Measurements from ENCODE around the gene ASPG.
"Not testable (repeated sequence)": the region's sequence is repeated elsewhere in the genome, so short reads cannot be mapped to it uniquely, and the experiment has no call there.

Gene ASPG

GRCh38 chr14:104149617-104150135, 64.2 kb downstream of the ASPG start:
- DNase-seq = peak; percentile 31

- DNase-seq = peak; percentile 32
Measured at GRCh38 chr14:104150136-104151025, 64.9 kb downstream of the ASPG start.

- no peak for DNase-seq
Measured at GRCh38 chr14:104151026-104151381, 65.5 kb downstream of the ASPG start.

GRCh38 chr14:104151566-104152245, 66.2 kb downstream of the ASPG start:
- DNase-seq = no peak

GRCh38 chr14:104152246-104152575, 66.7 kb downstream of the ASPG start:
- DNase-seq = no peak

- no peak for DNase-seq
Measured at GRCh38 chr14:104152686-104153393, 67.3 kb downstream of the ASPG start.

- not testable (repeated sequence) for DNase-seq
Measured at GRCh38 chr14:104153394-104153755, 67.9 kb downstream of the ASPG start.

- DNase-seq = no peak
Measured at GRCh38 chr14:104154246-104154645, 68.7 kb downstream of the ASPG start.

GRCh38 chr14:104155513-104155912, 70.0 kb downstream of the ASPG start:
- no peak for DNase-seq

- no peak for DNase-seq
Measured at GRCh38 chr14:104156142-104156541, 70.6 kb downstream of the ASPG start.

- no peak for DNase-seq
Measured at GRCh38 chr14:104157016-104157928, 71.8 kb downstream of the ASPG start.

- DNase-seq = no peak
Measured at GRCh38 chr14:104158827-104159798, 73.6 kb downstream of the ASPG start.

- no peak for DNase-seq
Measured at GRCh38 chr14:104159990-104160389, 74.5 kb downstream of the ASPG start.

- DNase-seq = no peak
Measured at GRCh38 chr14:104161602-104162367, 76.3 kb downstream of the ASPG start.

- DNase-seq = no peak
Measured at GRCh38 chr14:104162495-104162894, 77.0 kb downstream of the ASPG start.

GRCh38 chr14:104163541-104163940, 78.0 kb downstream of the ASPG start:
- DNase-seq = no peak

GRCh38 chr14:104164041-104164440, 78.5 kb downstream of the ASPG start:
- DNase-seq = no peak

- DNase-seq = no peak
Measured at GRCh38 chr14:104164512-104164911, 79.0 kb downstream of the ASPG start.
